Endothelial cell (in vitro differentiated cells): ENCODE measurements around the gene ZNF92. TPM values are rescaled to one million over a fixed set of nuclear protein-coding genes. Genes with fewer than 3 reads are reported as not detected.

Experiments used
- DNase-seq: peaks from one replicate; pipeline ENCODE4 v3.0.0; 2021; ENCODE audit warnings: low spot score
- H3K27ac Mint-ChIP-seq: one replicate; pipeline ENCODE4 v1.8.0; 2021; ENCODE audit warnings: mixed read lengths, inconsistent platforms; ENCODE audit not compliant: unreplicated experiment
- H3K27me3 Mint-ChIP-seq: one replicate; pipeline ENCODE4 v1.8.0; 2021; ENCODE audit warnings: mild to moderate bottlenecking, moderate library complexity, mixed read lengths, inconsistent platforms; ENCODE audit not compliant: unreplicated experiment
- H3K36me3 Mint-ChIP-seq: one replicate; pipeline ENCODE4 v1.8.0; 2021; ENCODE audit warnings: mild to moderate bottlenecking, low read depth, mixed read lengths, inconsistent platforms; ENCODE audit not compliant: unreplicated experiment
- H3K4me1 Mint-ChIP-seq: one replicate; pipeline ENCODE4 v1.8.0; 2021; ENCODE audit warnings: mild to moderate bottlenecking, mixed read lengths, inconsistent platforms; ENCODE audit not compliant: unreplicated experiment
- H3K4me3 Mint-ChIP-seq: one replicate; pipeline ENCODE4 v1.8.0; 2021; ENCODE audit warnings: mild to moderate bottlenecking, mixed read lengths, inconsistent platforms; ENCODE audit not compliant: unreplicated experiment
- H3K9me3 Mint-ChIP-seq: one replicate; pipeline ENCODE4 v1.8.0; 2021; ENCODE audit warnings: mixed read lengths, inconsistent platforms; ENCODE audit not compliant: unreplicated experiment
- total RNA-seq: library from RNA; stranded (reverse); fragmentation: NEBNext Ultra II Directional; extraction: Animal tissue kit (Norgen Biotek cat#: 25700); gene quantifications from one replicate; pipeline ENCODE4 v1.2.1, GENCODE V29; 2021; ENCODE audit not compliant: unreplicated experiment
- TF ChIP-seq, protein P1 (sequence below): fragments of 200-600 bp; sonication (generic); IDR thresholded peaks from one replicate; pipeline ENCODE4 v1.5.0; 2021; ENCODE audit warnings: antibody characterized with exemption; ENCODE audit not compliant: unreplicated experiment

ZNF92 gene
- total RNA-seq, 1 donor from 2014 or later: 25.3 TPM

DNA sequence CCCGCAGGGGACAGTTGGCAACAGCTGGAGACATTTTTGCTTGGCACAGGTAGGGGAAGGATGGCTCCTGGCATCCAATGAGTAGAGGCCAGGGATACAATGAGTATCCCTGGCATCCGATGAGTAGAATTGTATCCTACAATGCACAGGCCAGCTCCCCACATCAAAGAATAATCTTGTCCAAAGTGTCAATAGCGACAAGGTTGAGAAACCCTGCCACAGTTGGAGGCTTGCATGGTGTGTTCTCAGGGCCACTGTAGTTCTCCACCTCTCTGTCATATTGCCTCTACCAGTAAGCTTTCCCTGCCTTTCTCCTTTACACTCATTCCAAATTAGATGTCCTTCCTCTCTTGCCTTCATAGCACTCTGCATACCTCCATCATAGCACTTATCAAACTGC, 60.7 kb downstream of the ZNF92 start:
- TF ChIP-seq, protein P1, sequence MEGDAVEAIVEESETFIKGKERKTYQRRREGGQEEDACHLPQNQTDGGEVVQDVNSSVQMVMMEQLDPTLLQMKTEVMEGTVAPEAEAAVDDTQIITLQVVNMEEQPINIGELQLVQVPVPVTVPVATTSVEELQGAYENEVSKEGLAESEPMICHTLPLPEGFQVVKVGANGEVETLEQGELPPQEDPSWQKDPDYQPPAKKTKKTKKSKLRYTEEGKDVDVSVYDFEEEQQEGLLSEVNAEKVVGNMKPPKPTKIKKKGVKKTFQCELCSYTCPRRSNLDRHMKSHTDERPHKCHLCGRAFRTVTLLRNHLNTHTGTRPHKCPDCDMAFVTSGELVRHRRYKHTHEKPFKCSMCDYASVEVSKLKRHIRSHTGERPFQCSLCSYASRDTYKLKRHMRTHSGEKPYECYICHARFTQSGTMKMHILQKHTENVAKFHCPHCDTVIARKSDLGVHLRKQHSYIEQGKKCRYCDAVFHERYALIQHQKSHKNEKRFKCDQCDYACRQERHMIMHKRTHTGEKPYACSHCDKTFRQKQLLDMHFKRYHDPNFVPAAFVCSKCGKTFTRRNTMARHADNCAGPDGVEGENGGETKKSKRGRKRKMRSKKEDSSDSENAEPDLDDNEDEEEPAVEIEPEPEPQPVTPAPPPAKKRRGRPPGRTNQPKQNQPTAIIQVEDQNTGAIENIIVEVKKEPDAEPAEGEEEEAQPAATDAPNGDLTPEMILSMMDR: no peak
- no peaks in the 10 kb centered on the region for H3K27me3 Mint-ChIP-seq
- DNase-seq: no peak
- H3K4me3 Mint-ChIP-seq: no peak overlapping the region
- H3K36me3 Mint-ChIP-seq: peaks cover under 1% of the 10 kb centered on the region
- no peak overlapping the region for H3K27ac Mint-ChIP-seq
- H3K9me3 Mint-ChIP-seq: peaks cover 1% of the 10 kb centered on the region
- H3K4me1 Mint-ChIP-seq: no peaks in the 10 kb centered on the region

DNA sequence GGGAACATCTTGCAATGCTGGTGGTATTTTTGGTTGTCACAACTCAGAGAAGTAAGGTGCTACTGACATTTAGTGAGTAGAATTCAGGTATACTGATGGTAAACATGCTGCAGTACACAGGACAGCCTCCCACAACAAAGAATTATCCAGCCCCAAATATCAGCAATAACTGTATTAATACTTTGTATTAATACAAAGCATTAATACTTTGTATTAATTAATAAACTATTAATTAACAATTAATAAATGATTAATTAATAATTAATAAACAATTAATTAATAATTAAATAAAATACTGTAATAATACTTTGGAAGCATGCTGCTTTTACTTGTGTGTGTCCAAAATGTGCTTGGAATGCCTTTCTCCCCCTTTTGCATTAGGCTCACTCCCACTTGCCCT, 62.5 kb downstream of the ZNF92 start:
- Mint-ChIP-seq H3K9me3 (no peaks in the 10 kb centered on the region), H3K4me3 (no peak overlapping the region), H3K4me1 (no peaks in the 10 kb centered on the region), H3K36me3 (no peaks in the 10 kb centered on the region), H3K27ac (no peak overlapping the region), H3K27me3 (no peaks in the 10 kb centered on the region)
- DNase-seq: no peak
- TF ChIP-seq, protein P1: no peak

DNA sequence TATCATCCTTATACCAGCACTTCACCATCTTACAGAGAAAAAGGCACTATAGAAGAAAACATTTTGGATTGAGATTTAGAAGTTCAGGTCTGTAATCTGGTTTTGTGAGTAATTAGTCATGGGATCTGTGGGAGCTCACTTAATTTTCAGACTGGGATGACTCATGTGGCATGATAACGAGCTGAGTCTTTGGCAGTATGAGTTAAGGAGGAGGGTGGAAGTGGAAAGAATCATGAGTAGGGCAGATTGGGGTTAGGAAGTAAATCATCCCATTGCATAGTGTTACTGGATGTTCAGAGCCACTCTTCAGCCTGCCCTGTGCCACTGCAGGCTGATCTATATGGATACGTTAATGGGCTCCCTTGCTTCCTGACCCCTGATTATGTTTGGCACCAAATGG, 64.9 kb downstream of the ZNF92 start:
- no peak for DNase-seq
- Mint-ChIP-seq H3K27ac (no peak overlapping the region), H3K27me3 (no peaks in the 10 kb centered on the region), H3K36me3 (no peaks in the 10 kb centered on the region), H3K4me1 (no peaks in the 10 kb centered on the region), H3K4me3 (no peak overlapping the region), H3K9me3 (no peaks in the 10 kb centered on the region)
- TF ChIP-seq, protein P1: no peak

DNA sequence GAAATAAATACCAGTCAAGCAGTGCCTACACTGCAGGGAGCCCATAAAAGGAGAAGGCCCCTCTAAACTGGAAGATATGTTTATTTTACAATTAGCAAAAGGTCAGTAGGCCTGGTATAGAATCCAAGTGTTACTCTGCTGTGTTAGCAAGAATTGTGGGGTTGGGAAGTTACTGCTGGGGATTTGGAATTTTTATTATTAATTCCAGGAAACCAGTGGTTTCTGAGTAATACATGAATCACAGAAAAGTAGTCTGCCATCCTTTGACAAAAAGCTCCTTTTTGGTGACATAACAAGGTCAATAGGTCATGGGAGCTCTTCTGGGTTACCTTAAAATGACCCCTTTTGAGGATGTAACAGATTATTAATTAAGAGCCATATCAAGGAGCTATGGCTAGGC, 67.4 kb downstream of the ZNF92 start:
- H3K27ac Mint-ChIP-seq: no peak overlapping the region
- H3K4me1 Mint-ChIP-seq: no peaks in the 10 kb centered on the region
- no peaks in the 10 kb centered on the region for H3K9me3 Mint-ChIP-seq
- H3K27me3 Mint-ChIP-seq: no peaks in the 10 kb centered on the region
- H3K4me3 Mint-ChIP-seq: no peak overlapping the region
- no peak for DNase-seq
- TF ChIP-seq, protein P1: no peak
- H3K36me3 Mint-ChIP-seq: no peaks in the 10 kb centered on the region

DNA sequence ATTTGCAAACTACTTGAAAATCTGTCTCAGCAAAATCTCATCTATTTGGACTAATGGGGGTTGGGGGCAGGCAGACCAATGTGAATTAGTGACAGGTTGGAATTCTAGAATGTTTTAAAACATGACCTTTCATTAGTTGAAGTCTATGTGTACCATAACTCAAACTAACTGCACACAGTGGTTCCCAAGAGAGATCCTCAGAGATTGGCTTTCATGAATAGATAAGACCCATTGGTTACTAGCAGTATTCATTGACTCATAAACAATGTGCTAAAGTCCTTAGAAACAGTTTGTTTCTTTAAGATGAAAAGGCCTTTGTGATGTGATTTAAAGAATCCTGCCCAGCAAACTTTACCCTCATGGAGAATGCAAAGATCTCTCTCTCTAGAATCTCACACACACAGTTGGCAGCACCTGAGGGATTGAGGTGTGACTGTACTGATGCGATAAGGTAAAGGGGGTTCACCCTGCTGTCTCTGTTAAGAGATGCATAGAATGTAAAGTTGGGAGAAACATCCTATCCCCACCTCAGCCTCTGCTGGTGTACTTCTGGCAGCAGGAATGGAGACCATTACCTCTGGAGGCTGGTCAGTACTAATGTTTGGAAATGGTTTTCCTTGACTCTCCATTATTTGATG, 70.7 kb downstream of the ZNF92 start:
- Mint-ChIP-seq H3K27me3 (peaks cover 2% of the 10 kb centered on the region), H3K4me1 (peaks cover 7% of the 10 kb centered on the region), H3K36me3 (peaks cover 11% of the 10 kb centered on the region), H3K4me3 (no peak overlapping the region), H3K27ac (no peak overlapping the region), H3K9me3 (peaks cover 9% of the 10 kb centered on the region)
- no peak for DNase-seq
- TF ChIP-seq, protein P1: no peak
